ENCODE results near the gene DNASE1.
A peak's percentile ranks its signal among the peaks of the same experiment; 100 is the strongest.

The DNASE1 gene

GRCh38 chr16:3687021-3687420, 32.5 kb downstream of the DNASE1 start:
- Histone ChIP-seq H2AFZ (ENCODE audit: low read depth, low read length) (no peak overlapping the region), H4K20me1 (ENCODE audit: insufficient read depth, low read length) (no peaks in the 10 kb centered on the region), H3K27me3 (ENCODE audit: low read depth, low read length) (no peaks in the 10 kb centered on the region), H3K4me2 (ENCODE audit: low read length) (no peak overlapping the region), H3K9ac (ENCODE audit: low read length) (no peak overlapping the region), H3K4me3 (ENCODE audit: low read length) (no peak overlapping the region), H3K27ac (ENCODE audit: low read length) (no peak overlapping the region), H3K9me3 (ENCODE audit: insufficient read depth, low read length) (no peaks in the 10 kb centered on the region), H3K4me1 (ENCODE audit: low read length) (no peaks in the 10 kb centered on the region; the same call in 1 of the 2 replicates), H3K79me2 (ENCODE audit: low read length) (peaks cover 11% of the 10 kb centered on the region), H3K36me3 (replicated peaks; ENCODE audit: low read depth, low read length) (peaks cover 37% of the 10 kb centered on the region)
- TF ChIP-seq CTCF (IDR thresholded peaks at IDR 0.05; ENCODE audit: low read depth, low read length) (no peak), EZH2phosphoT487 (IDR thresholded peaks at IDR 0.05; ENCODE audit: low read depth) (no peak)

- H3K27me3 ChIP-seq (ENCODE audit: low read depth, low read length): no peaks in the 10 kb centered on the region
- TF ChIP-seq EZH2phosphoT487 (IDR thresholded peaks at IDR 0.05; ENCODE audit: low read depth) (no peak), CTCF (IDR thresholded peaks at IDR 0.05; ENCODE audit: low read depth, low read length) (no peak)
- H3K36me3 ChIP-seq (replicated peaks; ENCODE audit: low read depth, low read length): peaks cover 36% of the 10 kb centered on the region
- no peaks in the 10 kb centered on the region for H3K9me3 ChIP-seq (ENCODE audit: insufficient read depth, low read length)
- H3K4me1 ChIP-seq (ENCODE audit: low read length): no peaks in the 10 kb centered on the region; the same call in 1 of the 2 replicates
- no peak overlapping the region for H3K9ac ChIP-seq (ENCODE audit: low read length)
- no peak overlapping the region for H3K4me3 ChIP-seq (ENCODE audit: low read length)
- no peaks in the 10 kb centered on the region for H4K20me1 ChIP-seq (ENCODE audit: insufficient read depth, low read length)
- H3K79me2 ChIP-seq (ENCODE audit: low read length): peaks cover 13% of the 10 kb centered on the region
- H2AFZ ChIP-seq (ENCODE audit: low read depth, low read length): no peak overlapping the region
- no peak overlapping the region for H3K4me2 ChIP-seq (ENCODE audit: low read length)
- no peak overlapping the region for H3K27ac ChIP-seq (ENCODE audit: low read length)
Observed at GRCh38 chr16:3687792-3688191, 33.3 kb downstream of the DNASE1 start.

- Histone ChIP-seq H3K4me3 (ENCODE audit: low read length) (no peak overlapping the region), H3K79me2 (ENCODE audit: low read length) (peaks cover 30% of the 10 kb centered on the region), H3K4me1 (ENCODE audit: low read length) (no peaks in the 10 kb centered on the region; the same call in 1 of the 2 replicates), H3K9ac (ENCODE audit: low read length) (no peak overlapping the region), H4K20me1 (ENCODE audit: insufficient read depth, low read length) (no peaks in the 10 kb centered on the region), H3K27me3 (ENCODE audit: low read depth, low read length) (no peaks in the 10 kb centered on the region), H3K4me2 (ENCODE audit: low read length) (no peak overlapping the region), H2AFZ (ENCODE audit: low read depth, low read length) (no peak overlapping the region), H3K9me3 (ENCODE audit: insufficient read depth, low read length) (no peaks in the 10 kb centered on the region), H3K36me3 (replicated peaks; ENCODE audit: low read depth, low read length) (peaks cover 36% of the 10 kb centered on the region), H3K27ac (ENCODE audit: low read length) (no peak overlapping the region)
- TF ChIP-seq EZH2phosphoT487 (IDR thresholded peaks at IDR 0.05; ENCODE audit: low read depth): no peak
- no peak for TF ChIP-seq CTCF (IDR thresholded peaks at IDR 0.05; ENCODE audit: low read depth, low read length)
Observed at GRCh38 chr16:3689731-3690130, 35.2 kb downstream of the DNASE1 start.

GRCh38 chr16:3690470-3690928, 36.0 kb downstream of the DNASE1 start:
- no peak overlapping the region for H2AFZ ChIP-seq (ENCODE audit: low read depth, low read length)
- no peaks in the 10 kb centered on the region for H3K9me3 ChIP-seq (ENCODE audit: insufficient read depth, low read length)
- no peak overlapping the region for H3K4me2 ChIP-seq (ENCODE audit: low read length)
- no peak for TF ChIP-seq EZH2phosphoT487 (IDR thresholded peaks at IDR 0.05; ENCODE audit: low read depth)
- TF ChIP-seq CTCF (IDR thresholded peaks at IDR 0.05; ENCODE audit: low read depth, low read length): peak; percentile 86
- H3K79me2 ChIP-seq (ENCODE audit: low read length): peaks cover 37% of the 10 kb centered on the region
- H3K9ac ChIP-seq (ENCODE audit: low read length): no peak overlapping the region
- no peaks in the 10 kb centered on the region for H4K20me1 ChIP-seq (ENCODE audit: insufficient read depth, low read length)
- no peak overlapping the region for H3K27ac ChIP-seq (ENCODE audit: low read length)
- H3K36me3 ChIP-seq (replicated peaks; ENCODE audit: low read depth, low read length): peaks cover 34% of the 10 kb centered on the region
- no peaks in the 10 kb centered on the region for H3K27me3 ChIP-seq (ENCODE audit: low read depth, low read length)
- no peak overlapping the region for H3K4me3 ChIP-seq (ENCODE audit: low read length)
- H3K4me1 ChIP-seq (ENCODE audit: low read length): peaks cover 5% of the 10 kb centered on the region
